ENCODE measurements around the gene JAZF1.

JAZF1 gene

GRCh38 chr7:28180364-28181147, at the start of gene JAZF1:
Gene JAZF1 (minus strand): TSS chr7:28180795.
- peak; percentile 17 for DNase-seq

GRCh38 chr7:28230261-28230660, 49.7 kb upstream of the JAZF1 start:
- DNase-seq: no peak

GRCh38 chr7:28228396-28228795, 47.8 kb upstream of the JAZF1 start:
- DNase-seq: no peak

- DNase-seq: no peak
Measured at GRCh38 chr7:28226003-28226402, 45.4 kb upstream of the JAZF1 start.

- no peak for DNase-seq
Measured at GRCh38 chr7:28225576-28225975, 45.0 kb upstream of the JAZF1 start.

GRCh38 chr7:28224675-28225074, 44.1 kb upstream of the JAZF1 start:
- DNase-seq: no peak

GRCh38 chr7:28224172-28224571, 43.6 kb upstream of the JAZF1 start:
- no peak for DNase-seq

- DNase-seq: no peak
Measured at GRCh38 chr7:28222636-28223035, 42.0 kb upstream of the JAZF1 start.

GRCh38 chr7:28219793-28220192, 39.2 kb upstream of the JAZF1 start:
- DNase-seq: no peak

- no peak for DNase-seq
Measured at GRCh38 chr7:28217143-28217542, 36.5 kb upstream of the JAZF1 start.

- DNase-seq: no peak
Measured at GRCh38 chr7:28211006-28211405, 30.4 kb upstream of the JAZF1 start.

- DNase-seq: no peak
Measured at GRCh38 chr7:28208506-28208905, 27.9 kb upstream of the JAZF1 start.

- peak; percentile 63 for DNase-seq
Measured at GRCh38 chr7:28207486-28208158, 27.0 kb upstream of the JAZF1 start.

- DNase-seq: no peak
Measured at GRCh38 chr7:28205506-28205905, 24.9 kb upstream of the JAZF1 start.

- DNase-seq: no peak
Measured at GRCh38 chr7:28203508-28204240, 23.1 kb upstream of the JAZF1 start.

- DNase-seq: no peak
Measured at GRCh38 chr7:28202222-28202621, 21.6 kb upstream of the JAZF1 start.

- DNase-seq: no peak
Measured at GRCh38 chr7:28201131-28201530, 20.5 kb upstream of the JAZF1 start.

GRCh38 chr7:28200598-28200997, 20.0 kb upstream of the JAZF1 start:
- no peak for DNase-seq

GRCh38 chr7:28199021-28199510, 18.5 kb upstream of the JAZF1 start:
- DNase-seq: no peak

GRCh38 chr7:28195910-28196620, 15.5 kb upstream of the JAZF1 start:
- no peak for DNase-seq

- no peak for DNase-seq
Measured at GRCh38 chr7:28192786-28193585, 12.4 kb upstream of the JAZF1 start.

GRCh38 chr7:28191751-28192150, 11.2 kb upstream of the JAZF1 start:
- DNase-seq: no peak
